ENCODE data around the gene C12orf60.

C12orf60 gene

DNA sequence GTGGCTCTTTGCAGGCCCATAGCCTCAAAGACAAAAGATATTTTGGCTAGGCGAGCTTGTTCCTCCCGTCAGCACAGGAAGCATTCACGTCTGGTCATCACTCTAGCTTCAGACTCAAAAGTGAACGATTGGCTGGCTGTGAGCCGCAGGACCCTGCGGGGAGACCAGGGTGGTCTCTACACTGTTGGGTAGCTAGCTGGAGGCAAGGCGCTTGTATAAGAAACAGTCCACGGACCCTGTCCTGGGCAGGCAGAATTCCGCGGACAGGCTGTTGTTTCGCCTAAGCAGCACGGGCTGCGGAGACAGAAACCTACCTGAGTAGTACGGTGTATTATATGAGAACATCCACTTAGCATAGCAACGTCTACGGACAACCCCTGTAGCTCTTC is 29.8 kb upstream of the C12orf60 start:
- no peak for DNase-seq (ENCODE audit: low read depth, low spot score)
- peak overlapping the region; percentile 66 for H3K4me3 ChIP-seq (ENCODE audit: insufficient read length, low read depth)
- no peaks in the 10 kb centered on the region for H3K36me3 ChIP-seq (ENCODE audit: insufficient read depth, insufficient read length, low read length)
- TF ChIP-seq SUZ12 (IDR thresholded peaks at IDR 0.05; ENCODE audit: extremely low read depth, insufficient read depth, insufficient read length): no peak
- H3K9ac ChIP-seq (ENCODE audit: insufficient read length, low read depth): peak overlapping the region; percentile 6
- no peaks in the 10 kb centered on the region for H3K27me3 ChIP-seq (ENCODE audit: insufficient read depth, insufficient read length)
- no peaks in the 10 kb centered on the region for H3K9me3 ChIP-seq (ENCODE audit: insufficient read depth, low read length)
- no peaks in the 10 kb centered on the region for H3K4me1 ChIP-seq (ENCODE audit: insufficient read depth, insufficient read length)

DNA sequence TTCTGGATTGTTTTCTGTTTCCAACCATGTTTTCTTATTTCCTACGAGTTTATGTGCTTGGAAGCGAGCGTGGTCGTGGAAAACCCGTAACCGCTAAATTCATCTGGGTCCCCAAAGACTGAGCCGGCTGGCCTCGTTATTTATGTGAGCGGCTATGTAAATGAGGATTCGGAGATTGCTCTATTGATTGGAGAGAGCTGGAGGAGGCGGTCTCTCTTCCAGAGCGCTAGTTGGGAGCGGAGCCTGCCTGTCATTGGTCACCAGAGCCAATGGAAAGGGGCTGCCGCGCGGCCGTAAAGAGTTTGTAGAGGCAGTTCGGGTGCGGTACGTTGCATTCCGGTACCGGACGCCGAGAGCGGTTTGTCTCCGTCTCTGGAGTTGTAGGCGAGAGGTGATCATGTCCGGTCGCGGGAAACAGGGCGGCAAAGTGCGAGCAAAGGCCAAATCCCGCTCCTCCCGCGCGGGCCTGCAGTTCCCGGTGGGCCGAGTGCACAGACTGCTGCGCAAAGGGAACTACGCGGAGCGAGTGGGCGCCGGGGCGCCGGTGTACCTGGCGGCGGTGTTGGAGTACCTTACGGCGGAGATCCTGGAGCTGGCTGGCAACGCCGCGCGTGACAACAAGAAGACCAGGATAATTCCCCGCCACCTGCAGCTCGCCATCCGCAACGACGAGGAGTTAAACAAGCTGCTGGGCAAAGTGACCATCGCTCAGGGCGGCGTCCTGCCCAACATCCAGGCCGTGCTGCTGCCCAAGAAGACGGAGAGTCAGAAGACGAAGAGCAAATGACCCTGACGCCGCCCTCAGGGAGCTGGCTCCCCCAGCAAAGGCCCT is 29.2 kb upstream of the C12orf60 start:
- TF ChIP-seq ZNF274 (IDR thresholded peaks at IDR 0.05; ENCODE audit: low read depth, low read length) (no peak), YY1 (IDR thresholded peaks at IDR 0.05; ENCODE audit: insufficient read depth, insufficient read length) (no peak), SUZ12 (IDR thresholded peaks at IDR 0.05; ENCODE audit: extremely low read depth, insufficient read depth, insufficient read length) (no peak)
- Histone ChIP-seq H3K4me3 (ENCODE audit: insufficient read length, low read depth) (peak overlapping the region; percentile 66), H3K9ac (ENCODE audit: insufficient read length, low read depth) (peak overlapping the region; percentile 77), H3K27me3 (ENCODE audit: insufficient read depth, insufficient read length) (no peaks in the 10 kb centered on the region), H3K9me3 (ENCODE audit: insufficient read depth, low read length) (no peaks in the 10 kb centered on the region), H3K4me1 (ENCODE audit: insufficient read depth, insufficient read length) (no peaks in the 10 kb centered on the region), H3K36me3 (ENCODE audit: insufficient read depth, insufficient read length, low read length) (no peaks in the 10 kb centered on the region)
- peak; percentile 96 for DNase-seq (ENCODE audit: low read depth, low spot score)

- Histone ChIP-seq H3K4me3 (ENCODE audit: insufficient read length, low read depth) (peak overlapping the region; percentile 66), H3K36me3 (ENCODE audit: insufficient read depth, insufficient read length, low read length) (no peaks in the 10 kb centered on the region), H3K4me1 (ENCODE audit: insufficient read depth, insufficient read length) (no peaks in the 10 kb centered on the region), H3K9ac (ENCODE audit: insufficient read length, low read depth) (peak overlapping the region; percentile 77), H3K27me3 (ENCODE audit: insufficient read depth, insufficient read length) (no peaks in the 10 kb centered on the region), H3K9me3 (ENCODE audit: insufficient read depth, low read length) (no peaks in the 10 kb centered on the region)
- TF ChIP-seq YY1 (IDR thresholded peaks at IDR 0.05; ENCODE audit: insufficient read depth, insufficient read length) (no peak), SUZ12 (IDR thresholded peaks at IDR 0.05; ENCODE audit: extremely low read depth, insufficient read depth, insufficient read length) (no peak), ZNF274 (IDR thresholded peaks at IDR 0.05; ENCODE audit: low read depth, low read length) (no peak)
- DNase-seq (ENCODE audit: low read depth, low spot score): no peak
Observed at GRCh38 chr12:14774906-14775635, 28.4 kb upstream of the C12orf60 start.

- no peak for DNase-seq (ENCODE audit: low read depth, low spot score)
- Histone ChIP-seq H3K4me1 (ENCODE audit: insufficient read depth, insufficient read length) (no peaks in the 10 kb centered on the region), H3K27me3 (ENCODE audit: insufficient read depth, insufficient read length) (no peaks in the 10 kb centered on the region), H3K9me3 (ENCODE audit: insufficient read depth, low read length) (no peaks in the 10 kb centered on the region), H3K36me3 (ENCODE audit: insufficient read depth, insufficient read length, low read length) (no peaks in the 10 kb centered on the region), H3K4me3 (ENCODE audit: insufficient read length, low read depth) (peak overlapping the region; percentile 66), H3K9ac (ENCODE audit: insufficient read length, low read depth) (peak overlapping the region; percentile 77)
- TF ChIP-seq YY1 (IDR thresholded peaks at IDR 0.05; ENCODE audit: insufficient read depth, insufficient read length) (no peak), SUZ12 (IDR thresholded peaks at IDR 0.05; ENCODE audit: extremely low read depth, insufficient read depth, insufficient read length) (no peak)
Observed at GRCh38 chr12:14775636-14775980, 27.9 kb upstream of the C12orf60 start.

GRCh38 chr12:14776236-14776961 is 27.1 kb upstream of the C12orf60 start:
- Histone ChIP-seq H3K36me3 (ENCODE audit: insufficient read depth, insufficient read length, low read length) (no peaks in the 10 kb centered on the region), H3K4me1 (ENCODE audit: insufficient read depth, insufficient read length) (no peaks in the 10 kb centered on the region), H3K9ac (ENCODE audit: insufficient read length, low read depth) (no peak overlapping the region), H3K4me3 (ENCODE audit: insufficient read length, low read depth) (no peak overlapping the region), H3K27me3 (ENCODE audit: insufficient read depth, insufficient read length) (no peaks in the 10 kb centered on the region), H3K9me3 (ENCODE audit: insufficient read depth, low read length) (no peaks in the 10 kb centered on the region)
- TF ChIP-seq ZNF274 (IDR thresholded peaks at IDR 0.05; ENCODE audit: low read depth, low read length): no peak
- TF ChIP-seq SUZ12 (IDR thresholded peaks at IDR 0.05; ENCODE audit: extremely low read depth, insufficient read depth, insufficient read length): no peak
- no peak for TF ChIP-seq YY1 (IDR thresholded peaks at IDR 0.05; ENCODE audit: insufficient read depth, insufficient read length)
- DNase-seq (ENCODE audit: low read depth, low spot score): no peak

GRCh38 chr12:14777271-14777670 is 26.2 kb upstream of the C12orf60 start:
- Histone ChIP-seq H3K36me3 (ENCODE audit: insufficient read depth, insufficient read length, low read length) (no peaks in the 10 kb centered on the region), H3K4me3 (ENCODE audit: insufficient read length, low read depth) (no peak overlapping the region), H3K4me1 (ENCODE audit: insufficient read depth, insufficient read length) (no peaks in the 10 kb centered on the region), H3K27me3 (ENCODE audit: insufficient read depth, insufficient read length) (no peaks in the 10 kb centered on the region), H3K9ac (ENCODE audit: insufficient read length, low read depth) (no peak overlapping the region), H3K9me3 (ENCODE audit: insufficient read depth, low read length) (no peaks in the 10 kb centered on the region)
- TF ChIP-seq ZNF274 (IDR thresholded peaks at IDR 0.05; ENCODE audit: low read depth, low read length): no peak
- no peak for TF ChIP-seq SUZ12 (IDR thresholded peaks at IDR 0.05; ENCODE audit: extremely low read depth, insufficient read depth, insufficient read length)
- no peak for TF ChIP-seq YY1 (IDR thresholded peaks at IDR 0.05; ENCODE audit: insufficient read depth, insufficient read length)
- DNase-seq (ENCODE audit: low read depth, low spot score): no peak

- Histone ChIP-seq H3K9ac (ENCODE audit: insufficient read length, low read depth) (no peak overlapping the region), H3K4me3 (ENCODE audit: insufficient read length, low read depth) (no peak overlapping the region), H3K4me1 (ENCODE audit: insufficient read depth, insufficient read length) (no peaks in the 10 kb centered on the region), H3K27me3 (ENCODE audit: insufficient read depth, insufficient read length) (no peaks in the 10 kb centered on the region), H3K9me3 (ENCODE audit: insufficient read depth, low read length) (no peaks in the 10 kb centered on the region), H3K36me3 (ENCODE audit: insufficient read depth, insufficient read length, low read length) (peaks cover 11% of the 10 kb centered on the region)
- DNase-seq (ENCODE audit: low read depth, low spot score): no peak
- TF ChIP-seq YY1 (IDR thresholded peaks at IDR 0.05; ENCODE audit: insufficient read depth, insufficient read length) (no peak), SUZ12 (IDR thresholded peaks at IDR 0.05; ENCODE audit: extremely low read depth, insufficient read depth, insufficient read length) (no peak), ZNF274 (IDR thresholded peaks at IDR 0.05; ENCODE audit: low read depth, low read length) (no peak)
Observed at GRCh38 chr12:14779834-14780233, 23.6 kb upstream of the C12orf60 start.
